GM06990 (cell line): Measurements from ENCODE around the gene TM9SF3.

Experiments
- DNase-seq: peaks from one replicate; pipeline ENCODE4 v3.0.0-alpha.2; 2011; ENCODE audit not compliant: insufficient read length; ENCODE audit errors: extremely low read depth
- H3K27me3 ChIP-seq: replicated peaks from 2 replicates; pipeline ENCODE4 v1.6.0; 2011; ENCODE audit warnings: low read length; ENCODE audit not compliant: control insufficient read depth, insufficient read depth
- H3K36me3 ChIP-seq: 2 replicates; pipeline ENCODE4 v1.5.1; 2011; ENCODE audit warnings: low read length; ENCODE audit not compliant: control insufficient read depth, insufficient read depth
- H3K4me3 ChIP-seq: replicated peaks from 2 replicates; pipeline ENCODE4 v1.5.1; 2011; ENCODE audit warnings: low read depth, mild to moderate bottlenecking, control low read depth, low read length
- TF ChIP-seq, protein P1 (sequence below): IDR thresholded peaks from 2 replicates; pipeline ENCODE4 v1.5.1; 2011; ENCODE audit warnings: low read length, control low read depth, mild to moderate bottlenecking, inconsistent platforms; ENCODE audit not compliant: insufficient read depth, poor library complexity, severe bottlenecking

Gene TM9SF3

GRCh38 chr10:96609510-96609909 lies 22.7 kb upstream of the TM9SF3 start:
- peaks cover 16% of the 10 kb centered on the region for H3K36me3 ChIP-seq
- TF ChIP-seq, protein P1, sequence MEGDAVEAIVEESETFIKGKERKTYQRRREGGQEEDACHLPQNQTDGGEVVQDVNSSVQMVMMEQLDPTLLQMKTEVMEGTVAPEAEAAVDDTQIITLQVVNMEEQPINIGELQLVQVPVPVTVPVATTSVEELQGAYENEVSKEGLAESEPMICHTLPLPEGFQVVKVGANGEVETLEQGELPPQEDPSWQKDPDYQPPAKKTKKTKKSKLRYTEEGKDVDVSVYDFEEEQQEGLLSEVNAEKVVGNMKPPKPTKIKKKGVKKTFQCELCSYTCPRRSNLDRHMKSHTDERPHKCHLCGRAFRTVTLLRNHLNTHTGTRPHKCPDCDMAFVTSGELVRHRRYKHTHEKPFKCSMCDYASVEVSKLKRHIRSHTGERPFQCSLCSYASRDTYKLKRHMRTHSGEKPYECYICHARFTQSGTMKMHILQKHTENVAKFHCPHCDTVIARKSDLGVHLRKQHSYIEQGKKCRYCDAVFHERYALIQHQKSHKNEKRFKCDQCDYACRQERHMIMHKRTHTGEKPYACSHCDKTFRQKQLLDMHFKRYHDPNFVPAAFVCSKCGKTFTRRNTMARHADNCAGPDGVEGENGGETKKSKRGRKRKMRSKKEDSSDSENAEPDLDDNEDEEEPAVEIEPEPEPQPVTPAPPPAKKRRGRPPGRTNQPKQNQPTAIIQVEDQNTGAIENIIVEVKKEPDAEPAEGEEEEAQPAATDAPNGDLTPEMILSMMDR, result no peak
- H3K4me3 ChIP-seq, result no peak overlapping the region
- H3K27me3 ChIP-seq, result no peaks in the 10 kb centered on the region
- DNase-seq, result no peak

- Histone ChIP-seq H3K36me3 (peaks cover 16% of the 10 kb centered on the region), H3K27me3 (no peaks in the 10 kb centered on the region), H3K4me3 (no peak overlapping the region)
- TF ChIP-seq, protein P1, result no peak
- DNase-seq, result no peak
Measured at GRCh38 chr10:96608805-96609204, 22.0 kb upstream of the TM9SF3 start.

DNA sequence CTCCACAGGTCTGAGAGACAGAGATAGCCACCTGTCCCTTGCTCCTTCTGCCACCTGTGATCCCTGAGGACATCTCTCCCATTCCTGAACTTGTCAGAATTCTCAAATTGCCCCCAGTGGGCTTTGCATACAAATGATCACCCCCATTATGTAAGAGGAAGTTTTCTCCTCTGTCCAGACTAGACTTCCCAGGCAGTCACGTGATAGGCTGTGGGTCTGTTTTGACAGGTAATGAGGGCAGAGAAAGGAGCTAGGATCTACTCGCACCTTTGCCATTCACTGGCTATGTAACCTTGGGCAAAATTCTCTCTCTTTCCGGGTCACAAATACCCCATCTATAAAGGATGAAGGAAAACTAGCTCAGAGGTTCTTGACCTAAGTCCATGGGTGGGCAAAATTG lies 21.4 kb upstream of the TM9SF3 start:
- DNase-seq, result no peak
- Histone ChIP-seq H3K36me3 (peaks cover 12% of the 10 kb centered on the region), H3K4me3 (no peak overlapping the region), H3K27me3 (no peaks in the 10 kb centered on the region)
- TF ChIP-seq, protein P1, result no peak

GRCh38 chr10:96606946-96607345 lies 20.1 kb upstream of the TM9SF3 start:
- TF ChIP-seq, protein P1, result no peak
- Histone ChIP-seq H3K4me3 (no peak overlapping the region), H3K27me3 (no peaks in the 10 kb centered on the region), H3K36me3 (peaks cover 17% of the 10 kb centered on the region)
- no peak for DNase-seq

DNA sequence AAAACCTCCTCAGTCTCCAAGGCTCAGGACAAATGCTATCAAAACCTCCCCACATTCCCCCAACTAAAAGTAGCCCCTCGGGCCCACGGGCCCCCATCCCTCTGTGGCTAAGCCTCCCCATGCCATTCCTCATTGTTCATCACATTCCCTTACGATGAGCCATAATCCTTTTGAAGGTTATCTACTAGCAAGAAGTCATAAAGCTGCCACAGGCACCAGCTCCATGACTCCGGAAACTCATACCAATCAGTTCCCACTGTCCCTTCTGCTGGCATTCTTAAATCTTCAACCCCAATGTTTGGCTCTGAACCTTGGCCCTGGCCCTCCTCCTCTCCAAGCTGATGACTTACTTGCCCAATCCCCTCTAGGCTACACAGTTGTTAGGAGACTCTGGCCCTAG lies 19.4 kb upstream of the TM9SF3 start:
- Histone ChIP-seq H3K27me3 (no peaks in the 10 kb centered on the region), H3K36me3 (peaks cover 16% of the 10 kb centered on the region), H3K4me3 (no peak overlapping the region)
- DNase-seq, result no peak
- TF ChIP-seq, protein P1, result no peak

- no peak for DNase-seq
- TF ChIP-seq, protein P1, result no peak
- no peaks in the 10 kb centered on the region for H3K27me3 ChIP-seq
- H3K36me3 ChIP-seq, result peaks cover 13% of the 10 kb centered on the region
- no peak overlapping the region for H3K4me3 ChIP-seq
Measured at GRCh38 chr10:96600337-96600736, 13.5 kb upstream of the TM9SF3 start.
